DMS 273 (cell line): Measurements from ENCODE around the gene FIBP.

Experiments used
- DNase-seq: peaks from one replicate; lab custom pipeline; 2025; ENCODE audit not compliant: unreplicated experiment; lab: John Stamatoyannopoulos, UW

FIBP gene

GRCh38 chr11:65891219-65892136 is 3.2 kb upstream of the FIBP start:
- DNase-seq, result peak; percentile 64

- DNase-seq, result peak; percentile 96
Measured at GRCh38 chr11:65890324-65891218, 2.3 kb upstream of the FIBP start, which contains the start of gene CCDC85B. Gene CCDC85B, plus strand, starts transcription at chr11:65890673. Its CDS starts 111 bp downstream, at chr11:65890784.

GRCh38 chr11:65887723-65888162 is 528 bp downstream of the FIBP start:
- DNase-seq, result peak; percentile 79

GRCh38 chr11:65886826-65887722 is 1.2 kb downstream of the FIBP start:
- DNase-seq, result no peak

- no peak for DNase-seq
Measured at GRCh38 chr11:65885808-65886536, 2.3 kb downstream of the FIBP start.

GRCh38 chr11:65885231-65885630 is 3.0 kb downstream of the FIBP start:
- no peak for DNase-seq

- DNase-seq, result peak; percentile 81
Measured at GRCh38 chr11:65884716-65885092, 3.6 kb downstream of the FIBP start.

- DNase-seq, result no peak
Measured at GRCh38 chr11:65883786-65884715, 4.2 kb downstream of the FIBP start.

- DNase-seq, result no peak
Measured at GRCh38 chr11:65883058-65883761, 5.1 kb downstream of the FIBP start.

GRCh38 chr11:65882120-65883057 is 5.9 kb downstream of the FIBP start:
- no peak for DNase-seq

GRCh38 chr11:65880844-65881421 is 7.3 kb downstream of the FIBP start:
- DNase-seq, result no peak

GRCh38 chr11:65880027-65880426 is 8.2 kb downstream of the FIBP start:
- no peak for DNase-seq

GRCh38 chr11:65879617-65880016 is 8.7 kb downstream of the FIBP start, which contains the start of gene CTSW:
Gene CTSW, plus strand, starts transcription at chr11:65879837. Its CDS starts 18 bp downstream, at chr11:65879855.
- no peak for DNase-seq

- DNase-seq, result peak; percentile 94
Measured at GRCh38 chr11:65873318-65874156, 14.7 kb downstream of the FIBP start.

- DNase-seq, result no peak
Measured at GRCh38 chr11:65872586-65873317, 15.5 kb downstream of the FIBP start, which contains the start of gene EFEMP2. Gene EFEMP2, minus strand, starts transcription at chr11:65872800. Its CDS starts 446 bp downstream, at chr11:65872354.
